Omental fat pad (tissue), 4 donors: ENCODE results near the gene PTPN5. TPM values are rescaled to one million over a fixed set of nuclear protein-coding genes. Genes with fewer than 3 reads are reported as not detected.

ENCODE experiments used
- ATAC-seq: fragments of 150-250 bp; one replicate; pipeline ENCODE4 v1.9.1; 2016; ENCODE audit warnings: mild to moderate bottlenecking, moderate library complexity; ENCODE audit not compliant: low FRiP score
- DNase-seq: peaks from one replicate; pipeline ENCODE4 v3.0.0-alpha.2; 2019; ENCODE audit warnings: low spot score
- CTCF ChIP-seq, 3 donors: fragments of 450-650 bp; IDR thresholded peaks; one replicate each; pipeline ENCODE4 v1.5.1; 2016 to 2017; ENCODE audit warnings: antibody characterized with exemption in 3 of 3, mild to moderate bottlenecking in 3 of 3, moderate library complexity in 2 of 3
- total RNA-seq, 4 donors: library from RNA; depleted of rRNA; stranded (reverse); fragments of >200 nt; gene quantifications; one replicate each; pipeline ENCODE4 v1.1.0, GENCODE V29; 2016

The PTPN5 gene
- total RNA-seq, 4 donors from 2014 or later: 0.28 to 4.7 (median 1.5) TPM

- no peak for ATAC-seq
- TF ChIP-seq CTCF (IDR thresholded peaks at IDR 0.05): no peak
- no peak for DNase-seq
Measured at GRCh38 chr11:18798799-18799469, 7.3 kb upstream of the PTPN5 start.

GRCh38 chr11:18794956-18795355 is 3.4 kb upstream of the PTPN5 start:
- ATAC-seq (no peak), DNase-seq (no peak)
- no peak for TF ChIP-seq CTCF (IDR thresholded peaks at IDR 0.05)

- TF ChIP-seq CTCF (IDR thresholded peaks at IDR 0.05): no peak
- ATAC-seq (no peak), DNase-seq (no peak)
Measured at GRCh38 chr11:18792827-18793226, 1.2 kb upstream of the PTPN5 start.

GRCh38 chr11:18791969-18792628 is 501 bp upstream of the PTPN5 start:
- TF ChIP-seq CTCF (IDR thresholded peaks at IDR 0.05): no peak
- ATAC-seq (no peak), DNase-seq (no peak)

GRCh38 chr11:18790883-18791206 is 753 bp downstream of the PTPN5 start:
- ATAC-seq (no peak), DNase-seq (no peak)
- TF ChIP-seq CTCF (IDR thresholded peaks at IDR 0.05): no peak

GRCh38 chr11:18789942-18790341 is 1.7 kb downstream of the PTPN5 start:
- no peak for TF ChIP-seq CTCF (IDR thresholded peaks at IDR 0.05)
- ATAC-seq: no peak
- no peak for DNase-seq

- DNase-seq: no peak
- ATAC-seq: no peak
- TF ChIP-seq CTCF (IDR thresholded peaks at IDR 0.05): no peak
Measured at GRCh38 chr11:18785411-18785810, 6.2 kb downstream of the PTPN5 start.
